Lung (tissue), 12 donors: ENCODE results near the gene LIFR. TPM values are rescaled to one million over a fixed set of nuclear protein-coding genes. Genes with fewer than 3 reads are reported as not detected.

Experiments
- ATAC-seq: fragments of 200-7000 bp; cut with Tn5 transposase; one replicate; pipeline ENCODE4 v1.9.1; 2020; ENCODE audit warnings: moderate number of reproducible peaks; ENCODE audit not compliant: insufficient read depth, low FRiP score
- DNase-seq, 3 donors: peaks; one replicate each; pipeline ENCODE4 v3.0.0-alpha.2; 2013 to 2017
- H3K27ac ChIP-seq, 2 donors: one replicate each; pipeline ENCODE4 v1.5.1; 2013; ENCODE audit warnings: mild to moderate bottlenecking in 2 of 2, moderate library complexity in 2 of 2, control low read depth in 1 of 2, inconsistent platforms in 1 of 2, low read depth in 1 of 2, low read length in 1 of 2
- H3K27me3 ChIP-seq, 3 donors: one replicate each; pipeline ENCODE4 v1.5.1; 2013; ENCODE audit warnings: low read length in 2 of 3; ENCODE audit not compliant: control insufficient read depth in 3 of 3, insufficient read depth in 3 of 3
- H3K36me3 ChIP-seq, 4 donors: one replicate each; pipeline ENCODE4 v1.5.1; 2013; ENCODE audit warnings: low read length in 4 of 4, mild to moderate bottlenecking in 1 of 4, moderate library complexity in 1 of 4; ENCODE audit not compliant: control insufficient read depth in 4 of 4, insufficient read depth in 4 of 4
- H3K4me1 ChIP-seq, 5 donors: one replicate each; pipeline ENCODE4 v1.5.1; 2013; ENCODE audit warnings: low read length in 5 of 5, mild to moderate bottlenecking in 2 of 5, moderate library complexity in 1 of 5; ENCODE audit not compliant: control insufficient read depth in 5 of 5, insufficient read depth in 5 of 5
- H3K4me3 ChIP-seq: one replicate; pipeline ENCODE4 v1.5.1; 2013; ENCODE audit warnings: mild to moderate bottlenecking, control low read depth, moderate library complexity
- H3K9ac ChIP-seq, 2 donors: one replicate each; pipeline ENCODE4 v1.5.1; 2013; ENCODE audit warnings: low read length in 2 of 2, control low read depth in 1 of 2; ENCODE audit not compliant: insufficient read depth in 1 of 2
- H3K9me3 ChIP-seq, 4 donors: one replicate each; pipeline ENCODE4 v1.5.1; 2013; ENCODE audit warnings: low read length in 3 of 4, mild to moderate bottlenecking in 1 of 4, moderate library complexity in 1 of 4; ENCODE audit not compliant: control insufficient read depth in 4 of 4, insufficient read depth in 3 of 4
- CTCF ChIP-seq: IDR thresholded peaks from 2 replicates; pipeline ENCODE4 v1.5.1; 2012; ENCODE audit warnings: mild to moderate bottlenecking; ENCODE audit errors: control extremely low read depth, extremely low read depth
- WGBS, 2 donors: extraction: QIAGEN DNeasy Blood & Tissue Kit; methylation state at CpG; one replicate each; pipeline ENCODE4 v1.1.7; 2013; 5-methylcytosine and 5-hydroxymethylcytosine counted together
- polyA plus RNA-seq, 2 donors: library from polyadenylated mRNA; stranded (reverse); fragments of 200-250 nt; gene quantifications; one replicate each; pipeline ENCODE4 v1.2.1, GENCODE V29; 2013
- total RNA-seq, 2 donors: library from RNA; depleted of rRNA in 1 of 2; stranded (reverse); fragments of >200 nt in 1 of 2; gene quantifications; one replicate each; pipeline ENCODE4 v1.2.1, GENCODE V29; 2014 to 2021
- donor health status: control.
- donor health status: control.
- donor health status: Bipolar disorder and iron deficiency.
- donor health status: healthy.
- donor health status: DM: yes; HTN: yes; CAD: no.

LIFR gene
- total and polyA plus RNA-seq, 4 donors = 14.2 to 345 (median 37.8) TPM

GRCh38 chr5:38465061-38465460 is 91.4 kb downstream of the LIFR start:
- ATAC-seq = no peak
- Histone ChIP-seq H3K4me3 (no peak overlapping the region), H3K27me3 (no peaks in the 10 kb centered on the region), H3K27ac (peak overlapping the region in 1 of 2 donors; percentile 55), H3K36me3 (no peaks in the 10 kb centered on the region), H3K9ac (no peak overlapping the region), H3K9me3 (peaks cover 0 to 2% (median 0%) of the 10 kb centered on the region in 4 donors), H3K4me1 (peaks cover 24 to 68% (median 33%) of the 10 kb centered on the region in 5 donors)
- peak in 1 of 3 donors; percentile 36 for DNase-seq
- TF ChIP-seq CTCF = no peak
- WGBS, 2 donors = 74 to 84% methylated on average over 2 of the region's 2 CpGs

GRCh38 chr5:38463634-38464521 is 92.6 kb downstream of the LIFR start:
- no peaks in the 10 kb centered on the region for H3K27me3 ChIP-seq
- peaks cover 23 to 56% (median 28%) of the 10 kb centered on the region in 5 donors for H3K4me1 ChIP-seq
- H3K9ac ChIP-seq = peak overlapping the region in 1 of 2 donors; percentile 34
- TF ChIP-seq CTCF = no peak
- ATAC-seq = no peak
- 53 to 71% methylated on average over 10 of the region's 10 CpGs for WGBS, 2 donors
- peak overlapping the region; percentile 56 to 63 for H3K27ac ChIP-seq
- no peak overlapping the region for H3K4me3 ChIP-seq
- peak; percentile 87 to 94 (median 92) for DNase-seq
- peaks cover 0 to 2% (median 0%) of the 10 kb centered on the region in 4 donors for H3K9me3 ChIP-seq
- no peaks in the 10 kb centered on the region for H3K36me3 ChIP-seq

- no peak for DNase-seq
- Histone ChIP-seq H3K4me3 (no peak overlapping the region), H3K27ac (no peak overlapping the region), H3K27me3 (no peaks in the 10 kb centered on the region), H3K36me3 (no peaks in the 10 kb centered on the region), H3K9me3 (peaks cover 0 to 2% (median 0%) of the 10 kb centered on the region in 4 donors), H3K4me1 (peaks cover 17 to 48% (median 24%) of the 10 kb centered on the region in 5 donors), H3K9ac (no peak overlapping the region)
- TF ChIP-seq CTCF = no peak
- WGBS, 2 donors = 56 to 59% methylated on average over 7 of the region's 7 CpGs
- no peak for ATAC-seq
These were observed 93.3 kb downstream of the LIFR start for GRCh38 chr5:38462976-38463633.
